Endometrial microvascular endothelial cells (primary cell): ENCODE measurements around the gene DUOXA1. TPM values are rescaled to one million over a fixed set of nuclear protein-coding genes. Genes with fewer than 3 reads are reported as not detected.
"Not testable (repeated sequence)": the region's sequence is repeated elsewhere in the genome, so short reads cannot be mapped to it uniquely, and the experiment has no call there.

Experiments
- in situ Hi-C: cut with HindIII; loops from 2 replicates; pipeline ENCODE4 v1.10.0; 2017; ENCODE audit warnings: low sequenced_read_pairs, low pct_unique_long_range_greater_than_20kb; ENCODE audit errors: inconsistent ontology term
- total RNA-seq: library from RNA; depleted of rRNA; stranded (reverse); fragments of >200 nt; gene quantifications from one replicate; pipeline ENCODE4 v1.2.3, GENCODE V29; 2015; ENCODE audit errors: inconsistent ontology term

The DUOXA1 gene
- total RNA-seq, 1 donor from 2014 or later: not detected

- in situ Hi-C loops: not testable (repeated sequence)
Measured at GRCh38 chr15:45079628-45080246, 49.9 kb downstream of the DUOXA1 start.

- in situ Hi-C loops: not testable (repeated sequence)
Measured at GRCh38 chr15:45079201-45079600, 50.5 kb downstream of the DUOXA1 start.

DNA sequence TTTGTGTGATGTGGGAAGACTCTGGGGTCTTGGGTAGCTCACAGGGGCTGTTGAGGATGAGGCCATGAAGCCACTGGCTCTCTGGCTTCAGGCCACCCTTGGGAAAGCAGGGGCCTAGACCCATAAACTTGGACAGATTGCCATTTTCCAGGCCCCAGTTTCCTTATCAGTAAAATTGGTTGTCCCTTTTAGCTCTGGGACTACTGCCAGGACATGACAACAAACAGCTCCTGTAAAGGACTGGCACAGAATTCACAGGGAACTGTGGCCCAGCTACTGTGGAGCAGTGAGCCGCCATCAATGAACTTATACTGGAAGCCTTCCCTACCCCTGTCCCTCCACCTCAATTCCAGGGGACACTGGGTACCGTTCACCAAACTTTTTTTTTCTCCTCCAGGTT lies 52.3 kb downstream of the DUOXA1 start:
- in situ Hi-C loops: not testable (repeated sequence)

- in situ Hi-C loops: not testable (repeated sequence)
Measured at GRCh38 chr15:45075440-45076320, 54.0 kb downstream of the DUOXA1 start.

GRCh38 chr15:45073602-45074001 lies 56.1 kb downstream of the DUOXA1 start:
- in situ Hi-C loops: not testable (repeated sequence)

GRCh38 chr15:45069942-45070360 lies 59.7 kb downstream of the DUOXA1 start:
- in situ Hi-C loops: not testable (repeated sequence)

Other genes starting within 250 kb of the DUOXA1 start
- gene TERB2, start 173.2 kb downstream of the DUOXA1 start, total RNA-seq: not detected
- gene SORD, start 106.7 kb downstream of the DUOXA1 start, total RNA-seq: 21.6 TPM
- not detected for gene DUOX2, start 15.7 kb downstream of the DUOXA1 start, total RNA-seq
- not detected for gene DUOXA2, start 15.6 kb downstream of the DUOXA1 start, total RNA-seq
- not detected for gene DUOX1, start 115 bp upstream of the DUOXA1 start, total RNA-seq
- not detected for gene SHF, start 58.1 kb upstream of the DUOXA1 start, total RNA-seq
- gene SLC28A2, start 122.4 kb upstream of the DUOXA1 start, total RNA-seq: not detected
- gene GATM, start 248.7 kb upstream of the DUOXA1 start, total RNA-seq: not detected